ENCODE results near the gene S100A6. TPM values are rescaled to one million over a fixed set of nuclear protein-coding genes. Genes with fewer than 3 reads are reported as not detected.

The S100A6 gene
- total RNA-seq, 4 donors from 2014 or later: 135 to 264 (median 241) TPM

- Histone ChIP-seq H3K4me3 (no peak overlapping the region), H3K4me1 (peaks cover 23% of the 10 kb centered on the region), H3K9me3 (no peaks in the 10 kb centered on the region), H3K36me3 (no peaks in the 10 kb centered on the region), H3K27me3 (no peaks in the 10 kb centered on the region), H3K27ac (no peak overlapping the region)
- 86% methylated on average over 3 of the region's 3 CpGs for WGBS
- DNase-seq (ENCODE audit: low spot score in 2 of 2): no peak
- TF ChIP-seq EP300 (IDR thresholded peaks at IDR 0.05) (no peak), POLR2AphosphoS5 (IDR thresholded peaks at IDR 0.05) (no peak), POLR2A (IDR thresholded peaks at IDR 0.05) (no peak)
- TF ChIP-seq, protein P1, sequence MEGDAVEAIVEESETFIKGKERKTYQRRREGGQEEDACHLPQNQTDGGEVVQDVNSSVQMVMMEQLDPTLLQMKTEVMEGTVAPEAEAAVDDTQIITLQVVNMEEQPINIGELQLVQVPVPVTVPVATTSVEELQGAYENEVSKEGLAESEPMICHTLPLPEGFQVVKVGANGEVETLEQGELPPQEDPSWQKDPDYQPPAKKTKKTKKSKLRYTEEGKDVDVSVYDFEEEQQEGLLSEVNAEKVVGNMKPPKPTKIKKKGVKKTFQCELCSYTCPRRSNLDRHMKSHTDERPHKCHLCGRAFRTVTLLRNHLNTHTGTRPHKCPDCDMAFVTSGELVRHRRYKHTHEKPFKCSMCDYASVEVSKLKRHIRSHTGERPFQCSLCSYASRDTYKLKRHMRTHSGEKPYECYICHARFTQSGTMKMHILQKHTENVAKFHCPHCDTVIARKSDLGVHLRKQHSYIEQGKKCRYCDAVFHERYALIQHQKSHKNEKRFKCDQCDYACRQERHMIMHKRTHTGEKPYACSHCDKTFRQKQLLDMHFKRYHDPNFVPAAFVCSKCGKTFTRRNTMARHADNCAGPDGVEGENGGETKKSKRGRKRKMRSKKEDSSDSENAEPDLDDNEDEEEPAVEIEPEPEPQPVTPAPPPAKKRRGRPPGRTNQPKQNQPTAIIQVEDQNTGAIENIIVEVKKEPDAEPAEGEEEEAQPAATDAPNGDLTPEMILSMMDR (IDR thresholded peaks at IDR 0.05): no peak
These were observed 22.1 kb upstream of the S100A6 start for GRCh38 chr1:153557877-153558276.

GRCh38 chr1:153556348-153556747 lies 20.6 kb upstream of the S100A6 start:
- H3K27ac ChIP-seq: no peak overlapping the region
- 93% methylated on average over 1 of the region's 1 CpG for WGBS

DNA sequence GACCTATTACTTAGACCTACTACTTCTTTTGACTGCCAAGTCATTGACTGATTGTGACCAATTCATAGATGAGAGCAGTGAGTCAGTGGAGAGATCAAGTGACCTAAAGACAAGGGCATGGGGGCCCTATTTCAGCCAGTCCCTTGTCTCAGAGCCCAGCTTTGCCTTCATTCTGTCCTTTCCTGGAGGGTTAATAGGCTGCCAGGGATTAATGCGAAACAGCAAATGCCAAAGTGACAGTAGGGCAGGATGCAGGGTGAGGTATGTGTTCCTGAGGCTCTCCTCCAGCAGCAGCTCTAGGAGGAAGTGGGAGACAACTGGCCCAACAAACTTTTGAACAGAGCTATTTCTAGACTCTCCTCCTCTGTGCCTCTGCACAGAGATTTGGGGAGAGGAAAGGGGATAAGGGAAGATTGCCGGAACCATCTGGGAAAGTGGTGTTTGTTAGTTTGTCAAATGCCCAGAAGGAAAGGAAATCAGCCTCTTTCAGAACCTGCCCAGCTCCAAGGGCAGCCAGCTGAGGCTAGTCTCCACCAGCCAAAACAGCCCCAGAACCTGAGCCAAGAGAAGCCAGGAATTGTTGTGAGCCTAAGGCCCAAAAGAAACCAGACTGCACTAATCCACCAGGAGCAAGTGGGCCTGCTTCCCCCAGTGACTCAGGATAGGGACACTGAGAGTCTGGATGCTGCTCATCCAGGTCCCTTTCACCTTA lies 18.2 kb upstream of the S100A6 start:
- WGBS: 17% methylated on average over 2 of the region's 2 CpGs
- H3K27ac ChIP-seq: peak overlapping the region; percentile 25
- no peaks in the 10 kb centered on the region for H3K9me3 ChIP-seq
- peaks cover 56% of the 10 kb centered on the region for H3K4me1 ChIP-seq
- no peaks in the 10 kb centered on the region for H3K27me3 ChIP-seq
- TF ChIP-seq, protein P1 (IDR thresholded peaks at IDR 0.05): no peak
- TF ChIP-seq POLR2A (IDR thresholded peaks at IDR 0.05) (no peak), POLR2AphosphoS5 (IDR thresholded peaks at IDR 0.05) (no peak), EP300 (IDR thresholded peaks at IDR 0.05) (no peak)
- no peak overlapping the region for H3K4me3 ChIP-seq
- DNase-seq (ENCODE audit: low spot score in 2 of 2): no peak
- no peaks in the 10 kb centered on the region for H3K36me3 ChIP-seq

More at GRCh38 chr1:153556348-153556747, 20.6 kb upstream of the S100A6 start:
- DNase-seq (ENCODE audit: low spot score in 2 of 2): no peak
- Histone ChIP-seq H3K36me3 (no peaks in the 10 kb centered on the region), H3K9me3 (no peaks in the 10 kb centered on the region), H3K4me3 (no peak overlapping the region), H3K27me3 (no peaks in the 10 kb centered on the region), H3K4me1 (peaks cover 33% of the 10 kb centered on the region)
- TF ChIP-seq, protein P1 (IDR thresholded peaks at IDR 0.05): no peak
- no peak for TF ChIP-seq POLR2AphosphoS5 (IDR thresholded peaks at IDR 0.05)
- TF ChIP-seq POLR2A (IDR thresholded peaks at IDR 0.05): no peak
- no peak for TF ChIP-seq EP300 (IDR thresholded peaks at IDR 0.05)

DNA sequence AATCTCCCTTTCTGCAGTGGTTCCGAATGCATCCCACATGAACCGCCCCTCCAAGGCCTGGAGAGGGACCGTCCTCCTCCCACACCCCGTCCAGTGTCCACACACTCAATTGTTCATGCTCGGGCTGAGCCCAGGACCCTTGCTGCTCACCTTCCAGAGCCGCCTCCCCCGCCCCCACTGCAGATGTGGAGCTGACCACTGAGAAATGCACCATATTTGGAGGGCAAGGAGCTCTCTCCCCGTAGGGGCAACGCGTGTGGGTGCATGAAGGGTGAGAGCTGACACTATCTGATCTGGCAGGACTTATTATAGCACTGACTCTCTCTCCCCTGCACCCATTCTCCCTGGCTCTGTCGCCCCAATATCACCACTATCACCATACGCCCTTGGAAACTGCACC lies 17.3 kb upstream of the S100A6 start:
- WGBS: 74% methylated on average over 12 of the region's 12 CpGs
- no peaks in the 10 kb centered on the region for H3K9me3 ChIP-seq
- peaks cover 65% of the 10 kb centered on the region for H3K4me1 ChIP-seq

GRCh38 chr1:153552335-153552734 lies 16.5 kb upstream of the S100A6 start:
- Histone ChIP-seq H3K27ac (no peak overlapping the region), H3K4me3 (no peak overlapping the region), H3K4me1 (peaks cover 73% of the 10 kb centered on the region), H3K9me3 (no peaks in the 10 kb centered on the region), H3K36me3 (no peaks in the 10 kb centered on the region), H3K27me3 (no peaks in the 10 kb centered on the region)
- TF ChIP-seq POLR2AphosphoS5 (IDR thresholded peaks at IDR 0.05) (no peak), EP300 (IDR thresholded peaks at IDR 0.05) (no peak), POLR2A (IDR thresholded peaks at IDR 0.05) (no peak)
- TF ChIP-seq, protein P1 (IDR thresholded peaks at IDR 0.05): no peak
- WGBS: 83% methylated on average over 8 of the region's 8 CpGs
- no peak for DNase-seq (ENCODE audit: low spot score in 2 of 2)

More for the DNA sequence above, 17.3 kb upstream of the S100A6 start:
- H3K36me3 ChIP-seq: no peaks in the 10 kb centered on the region
- H3K4me3 ChIP-seq: no peak overlapping the region
- H3K27me3 ChIP-seq: no peaks in the 10 kb centered on the region
- DNase-seq (ENCODE audit: low spot score in 2 of 2): no peak
- H3K27ac ChIP-seq: peak overlapping the region; percentile 25
- no peak for TF ChIP-seq POLR2A (IDR thresholded peaks at IDR 0.05)
- no peak for TF ChIP-seq POLR2AphosphoS5 (IDR thresholded peaks at IDR 0.05)
- no peak for TF ChIP-seq EP300 (IDR thresholded peaks at IDR 0.05)
- TF ChIP-seq, protein P1 (IDR thresholded peaks at IDR 0.05): no peak

Measured in suprapubic skin (tissue), 4 donors.